Vagina (tissue), 2 donors: ENCODE data around the gene PPP6R2. TPM values are rescaled to one million over a fixed set of nuclear protein-coding genes. Genes with fewer than 3 reads are reported as not detected.
"Not testable (repeated sequence)": the region's sequence is repeated elsewhere in the genome, so short reads cannot be mapped to it uniquely, and the experiment has no call there.

ENCODE experiments used
- DNase-seq, 2 donors: peaks; one replicate each; pipeline ENCODE4 v3.0.0-alpha.2; 2017; ENCODE audit errors: extremely low spot score in 2 of 2
- H3K27ac ChIP-seq: fragments of 200-600 bp; sonication (generic); one replicate; pipeline ENCODE4 v1.5.1; 2019
- H3K27me3 ChIP-seq: fragments of 200-600 bp; sonication (generic); one replicate; pipeline ENCODE4 v1.5.1; 2019
- H3K36me3 ChIP-seq, 2 donors: fragments of 200-600 bp; sonication (generic); one replicate each; pipeline ENCODE4 v1.5.1; 2017 to 2019
- H3K4me1 ChIP-seq: fragments of 200-600 bp; sonication (generic); one replicate; pipeline ENCODE4 v1.5.1; 2019
- H3K4me3 ChIP-seq, 2 donors: fragments of 200-600 bp; sonication (generic); 1 replicate in 1 of 2; 2 replicates in 1 of 2; pipeline ENCODE4 v1.5.1; 2016 to 2019
- H3K9me3 ChIP-seq: fragments of 200-600 bp; sonication (generic); one replicate; pipeline ENCODE4 v1.5.1; 2019
- CTCF ChIP-seq, 3 experiments: fragments of 450-650 bp in 2 of 3; fragments of 200-600 bp in 1 of 3; sonication (generic) in 1 of 3; IDR thresholded peaks; one replicate each; pipeline ENCODE4 v1.5.1; 2017 to 2019; ENCODE audit warnings: antibody characterized with exemption in 3 of 3, mild to moderate bottlenecking in 2 of 3, moderate library complexity in 2 of 3
- POLR2A ChIP-seq, 2 donors: fragments of 450-650 bp; IDR thresholded peaks; one replicate each; pipeline ENCODE4 v1.6.1; 2017; ENCODE audit warnings: antibody characterized with exemption in 2 of 2, mild to moderate bottlenecking in 2 of 2, moderate library complexity in 2 of 2
- POLR2AphosphoS5 ChIP-seq, 2 donors: sonication (generic); formaldehyde crosslinking; IDR thresholded peaks; one replicate each; pipeline ENCODE4 v1.9.0; 2017; ENCODE audit warnings: antibody characterized with exemption in 2 of 2, mild to moderate bottlenecking in 2 of 2, low read depth in 1 of 2; ENCODE audit not compliant: insufficient read depth in 1 of 2
- intact Hi-C: fragments of 100-400 bp; cut with DNase I; formaldehyde crosslinking; loops from one replicate; pipeline ENCODE4 v1.15.1; 2023
- total RNA-seq: library from RNA; depleted of rRNA; stranded (reverse); fragments of >200 nt; gene quantifications from one replicate; pipeline ENCODE4 v1.2.3, GENCODE V29; 2016

The PPP6R2 gene
- total RNA-seq, 1 donor from 2014 or later = 49.1 TPM

GRCh38 chr22:50367778-50368500, 24.8 kb downstream of the PPP6R2 start:
- Histone ChIP-seq H3K4me3 (no peak overlapping the region), H3K36me3 (peaks cover 0 to 8% of the 10 kb centered on the region in 2 donors), H3K4me1 (peaks cover 17% of the 10 kb centered on the region), H3K9me3 (no peaks in the 10 kb centered on the region), H3K27ac (no peak overlapping the region), H3K27me3 (no peaks in the 10 kb centered on the region)
- no peak for DNase-seq
- no peak for TF ChIP-seq POLR2A (IDR thresholded peaks at IDR 0.05)
- no peak for TF ChIP-seq POLR2AphosphoS5 (IDR thresholded peaks at IDR 0.05; ENCODE audit: insufficient read depth in 1 of 2, low read depth in 1 of 2)
- TF ChIP-seq CTCF (IDR thresholded peaks at IDR 0.05) = no peak
- intact Hi-C loops = no loop called here

- Histone ChIP-seq H3K9me3 (no peaks in the 10 kb centered on the region), H3K36me3 (peaks cover 0 to 30% of the 10 kb centered on the region in 2 donors), H3K4me1 (peaks cover 11% of the 10 kb centered on the region), H3K27ac (no peak overlapping the region), H3K4me3 (no peak overlapping the region), H3K27me3 (no peaks in the 10 kb centered on the region)
- TF ChIP-seq POLR2AphosphoS5 (IDR thresholded peaks at IDR 0.05; ENCODE audit: insufficient read depth in 1 of 2, low read depth in 1 of 2) (no peak), CTCF (IDR thresholded peaks at IDR 0.05) (no peak), POLR2A (IDR thresholded peaks at IDR 0.05) (no peak)
- DNase-seq = no peak
- intact Hi-C loops = no loop called here
These were observed 28.0 kb downstream of the PPP6R2 start for GRCh38 chr22:50371101-50371648.

GRCh38 chr22:50376085-50376651, 33.0 kb downstream of the PPP6R2 start:
- no peak overlapping the region for H3K27ac ChIP-seq
- H3K4me1 ChIP-seq = no peaks in the 10 kb centered on the region
- no peaks in the 10 kb centered on the region for H3K9me3 ChIP-seq

GRCh38 chr22:50381021-50381555, 38.0 kb downstream of the PPP6R2 start:
- H3K27ac ChIP-seq, H3K27me3 ChIP-seq, H3K9me3 ChIP-seq, DNase-seq, intact Hi-C loops, H3K4me1 ChIP-seq, H3K4me3 ChIP-seq: not testable (repeated sequence)
- H3K36me3 ChIP-seq = peaks cover 0 to 11% of the 10 kb centered on the region in 2 donors

More at GRCh38 chr22:50376085-50376651, 33.0 kb downstream of the PPP6R2 start:
- Histone ChIP-seq H3K36me3 (peaks cover 0 to 40% of the 10 kb centered on the region in 2 donors), H3K27me3 (no peaks in the 10 kb centered on the region), H3K4me3 (no peak overlapping the region)
- no peak for DNase-seq
- TF ChIP-seq CTCF (IDR thresholded peaks at IDR 0.05) (no peak), POLR2AphosphoS5 (IDR thresholded peaks at IDR 0.05; ENCODE audit: insufficient read depth in 1 of 2, low read depth in 1 of 2) (no peak), POLR2A (IDR thresholded peaks at IDR 0.05) (no peak)
- intact Hi-C loops = no loop called here

- Histone ChIP-seq H3K27ac (no peak overlapping the region), H3K36me3 (peaks cover 0 to 20% of the 10 kb centered on the region in 2 donors), H3K4me1 (peaks cover 6% of the 10 kb centered on the region), H3K4me3 (no peak overlapping the region), H3K27me3 (no peaks in the 10 kb centered on the region), H3K9me3 (no peaks in the 10 kb centered on the region)
- DNase-seq = no peak
- intact Hi-C loops = no loop called here
- TF ChIP-seq CTCF (IDR thresholded peaks at IDR 0.05) (no peak), POLR2A (IDR thresholded peaks at IDR 0.05) (no peak), POLR2AphosphoS5 (IDR thresholded peaks at IDR 0.05; ENCODE audit: insufficient read depth in 1 of 2, low read depth in 1 of 2) (no peak)
These were observed 53.7 kb downstream of the PPP6R2 start for GRCh38 chr22:50396751-50397370.

GRCh38 chr22:50397371-50398060, 54.4 kb downstream of the PPP6R2 start:
- DNase-seq, intact Hi-C loops, H3K27ac ChIP-seq, H3K27me3 ChIP-seq, H3K4me3 ChIP-seq, H3K9me3 ChIP-seq, H3K4me1 ChIP-seq: not testable (repeated sequence)
- peaks cover 0 to 17% of the 10 kb centered on the region in 2 donors for H3K36me3 ChIP-seq
